Esophagus muscularis mucosa (tissue), 4 donors: ENCODE measurements around the gene PHLPP1. TPM values are rescaled to one million over a fixed set of nuclear protein-coding genes. Genes with fewer than 3 reads are reported as not detected.

Source experiments
- DNase-seq: peaks from one replicate; pipeline ENCODE4 v3.0.0-alpha.2; 2017; ENCODE audit errors: extremely low spot score
- H3K27ac ChIP-seq, 4 donors: fragments of 200-600 bp; sonication (generic); replicated peaks in 1 of 4; 1 replicate in 3 of 4; 2 replicates in 1 of 4; pipeline ENCODE4 v1.5.1; 2016 to 2019; ENCODE audit warnings: mild to moderate bottlenecking in 1 of 4
- H3K27me3 ChIP-seq, 4 donors: fragments of 200-600 bp; sonication (generic); one replicate each; pipeline versions ENCODE4 v1.5.1 to v1.6.0; 2016 to 2019
- H3K36me3 ChIP-seq, 4 donors: fragments of 200-600 bp; sonication (generic); one replicate each; pipeline ENCODE4 v1.5.1; 2016 to 2019
- H3K4me1 ChIP-seq, 4 donors: fragments of 200-600 bp; sonication (generic); one replicate each; pipeline ENCODE4 v1.5.1; 2016 to 2019
- H3K4me3 ChIP-seq, 4 donors: fragments of 200-600 bp; sonication (generic); 1 replicate in 2 of 4; 2 replicates in 2 of 4; pipeline ENCODE4 v1.5.1; 2016 to 2019; ENCODE audit warnings: mild to moderate bottlenecking in 4 of 4, moderate library complexity in 1 of 4
- H3K9me3 ChIP-seq, 4 donors: fragments of 200-600 bp; sonication (generic); 1 replicate in 3 of 4; 2 replicates in 1 of 4; pipeline ENCODE4 v1.5.1; 2016 to 2019
- CTCF ChIP-seq, 3 experiments: fragments of 200-600 bp in 2 of 3; fragments of 450-650 bp in 1 of 3; sonication (generic) in 2 of 3; IDR thresholded peaks; one replicate each; pipeline ENCODE4 v1.5.1; 2017 to 2019; ENCODE audit warnings: antibody characterized with exemption in 3 of 3, mild to moderate bottlenecking in 2 of 3, moderate library complexity in 1 of 3
- EP300 ChIP-seq: sonication (generic); formaldehyde crosslinking; IDR thresholded peaks from one replicate; pipeline ENCODE4 v1.6.1; 2017; ENCODE audit warnings: antibody characterized with exemption
- POLR2A ChIP-seq: fragments of 450-650 bp; IDR thresholded peaks from one replicate; pipeline ENCODE4 v1.6.1; 2017; ENCODE audit warnings: antibody characterized with exemption, moderate library complexity, mild to moderate bottlenecking, low read depth
- POLR2AphosphoS5 ChIP-seq, 2 donors: sonication (generic); formaldehyde crosslinking; IDR thresholded peaks; one replicate each; pipeline ENCODE4 v1.6.1; 2017; ENCODE audit warnings: antibody characterized with exemption in 2 of 2
- WGBS: methylation state at CpG from one replicate; pipeline ENCODE4 v1.1.5; 2018; 5-methylcytosine and 5-hydroxymethylcytosine counted together
- intact Hi-C: fragments of 100-400 bp; cut with DNase I; formaldehyde crosslinking; loops from one replicate; pipeline ENCODE4 v1.15.1; 2023
- total RNA-seq, 4 donors: library from RNA; depleted of rRNA; stranded (reverse); fragments of >200 nt; gene quantifications; one replicate each; pipeline versions ENCODE4 v1.1.0 to v1.2.1, GENCODE V29; 2016

Gene PHLPP1
- total RNA-seq, 4 donors from 2014 or later, result 11.6 to 23.0 (median 17.3) TPM

- Histone ChIP-seq H3K36me3 (no peaks in the 10 kb centered on the region), H3K4me1 (peaks cover 3 to 65% (median 58%) of the 10 kb centered on the region in 4 donors), H3K9me3 (no peaks in the 10 kb centered on the region), H3K27me3 (no peaks in the 10 kb centered on the region), H3K4me3 (no peak overlapping the region), H3K27ac (peak overlapping the region in 1 of 4 donors; percentile 29)
- WGBS, result 78% methylated on average over 1 of the region's 1 CpG
- no peak for DNase-seq
- TF ChIP-seq POLR2A (no peak), CTCF (IDR thresholded peaks at IDR 0.05) (no peak), POLR2AphosphoS5 (IDR thresholded peaks at IDR 0.05) (no peak), EP300 (no peak)
- intact Hi-C loops, result no loop called here
These were observed 76.7 kb downstream of the PHLPP1 start for GRCh38 chr18:62792016-62792415.

DNA sequence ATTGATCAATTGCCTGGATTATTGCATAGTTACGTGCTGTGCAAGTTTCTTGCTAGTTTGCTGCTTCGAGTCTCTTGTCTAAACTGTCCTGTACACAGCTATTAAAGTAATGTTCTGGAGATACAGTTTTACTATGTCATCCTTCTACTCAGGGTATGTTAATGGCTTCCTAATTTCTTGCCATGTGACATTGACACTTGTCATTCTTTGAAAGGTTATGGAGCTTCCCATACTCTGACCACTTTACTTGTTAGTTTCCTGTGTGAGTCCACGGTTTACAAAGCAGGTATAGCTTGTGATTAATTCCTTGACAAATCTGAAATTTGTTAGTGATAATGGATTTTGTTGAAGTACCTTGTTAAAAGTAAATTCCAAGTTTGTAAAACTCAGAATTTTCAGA is 80.5 kb downstream of the PHLPP1 start:
- intact Hi-C loops, result no loop called here
- Histone ChIP-seq H3K27me3 (no peaks in the 10 kb centered on the region), H3K4me3 (no peak overlapping the region), H3K4me1 (peaks cover 0 to 63% (median 51%) of the 10 kb centered on the region in 4 donors), H3K36me3 (no peaks in the 10 kb centered on the region), H3K9me3 (no peaks in the 10 kb centered on the region), H3K27ac (no peak overlapping the region)
- no peak for DNase-seq
- TF ChIP-seq POLR2AphosphoS5 (IDR thresholded peaks at IDR 0.05), result no peak
- no peak for TF ChIP-seq EP300
- TF ChIP-seq CTCF (IDR thresholded peaks at IDR 0.05), result no peak
- TF ChIP-seq POLR2A, result no peak
- WGBS, result 92% methylated on average over 3 of the region's 3 CpGs

GRCh38 chr18:62796216-62796621 is 80.9 kb downstream of the PHLPP1 start:
- H3K27me3 ChIP-seq, result no peaks in the 10 kb centered on the region
- no peak overlapping the region for H3K4me3 ChIP-seq
- DNase-seq, result no peak
- no peaks in the 10 kb centered on the region for H3K36me3 ChIP-seq
- no peak for TF ChIP-seq POLR2A
- TF ChIP-seq EP300, result no peak
- no peak for TF ChIP-seq CTCF (IDR thresholded peaks at IDR 0.05)
- TF ChIP-seq POLR2AphosphoS5 (IDR thresholded peaks at IDR 0.05), result no peak
- no peaks in the 10 kb centered on the region for H3K9me3 ChIP-seq
- peaks cover 0 to 59% (median 51%) of the 10 kb centered on the region in 4 donors for H3K4me1 ChIP-seq
- H3K27ac ChIP-seq, result no peak overlapping the region
- 52% methylated on average over 1 of the region's 1 CpG for WGBS
- intact Hi-C loops, result no loop called here

DNA sequence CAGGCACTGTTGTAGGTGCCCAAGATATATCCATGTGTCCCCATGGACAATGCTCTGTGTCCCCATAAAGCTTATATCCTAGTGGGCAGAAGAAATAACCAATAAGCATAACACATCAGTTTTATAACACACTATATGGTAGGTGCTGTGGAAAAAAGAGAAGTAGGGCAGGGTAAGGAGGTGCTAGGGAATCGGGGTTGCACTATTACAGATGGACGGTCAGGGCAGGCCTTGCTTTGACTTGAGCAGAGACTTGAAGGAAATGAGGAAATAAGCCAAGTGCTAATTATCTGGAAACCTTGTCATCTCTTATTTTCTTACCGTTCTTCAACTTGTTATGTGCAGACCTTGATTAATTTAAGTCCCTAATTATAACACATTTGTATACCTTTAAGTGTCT is 82.0 kb downstream of the PHLPP1 start:
- H3K36me3 ChIP-seq, result no peaks in the 10 kb centered on the region
- WGBS, result 73% methylated on average over 3 of the region's 3 CpGs
- no peaks in the 10 kb centered on the region for H3K27me3 ChIP-seq
- no peak overlapping the region for H3K4me3 ChIP-seq
- no peaks in the 10 kb centered on the region for H3K9me3 ChIP-seq
- H3K27ac ChIP-seq, result no peak overlapping the region
- H3K4me1 ChIP-seq, result peaks cover 0 to 53% (median 43%) of the 10 kb centered on the region in 4 donors
- intact Hi-C loops, result no loop called here
- no peak for DNase-seq
- TF ChIP-seq POLR2AphosphoS5 (IDR thresholded peaks at IDR 0.05), result no peak
- no peak for TF ChIP-seq EP300
- no peak for TF ChIP-seq CTCF (IDR thresholded peaks at IDR 0.05)
- TF ChIP-seq POLR2A, result no peak

DNA sequence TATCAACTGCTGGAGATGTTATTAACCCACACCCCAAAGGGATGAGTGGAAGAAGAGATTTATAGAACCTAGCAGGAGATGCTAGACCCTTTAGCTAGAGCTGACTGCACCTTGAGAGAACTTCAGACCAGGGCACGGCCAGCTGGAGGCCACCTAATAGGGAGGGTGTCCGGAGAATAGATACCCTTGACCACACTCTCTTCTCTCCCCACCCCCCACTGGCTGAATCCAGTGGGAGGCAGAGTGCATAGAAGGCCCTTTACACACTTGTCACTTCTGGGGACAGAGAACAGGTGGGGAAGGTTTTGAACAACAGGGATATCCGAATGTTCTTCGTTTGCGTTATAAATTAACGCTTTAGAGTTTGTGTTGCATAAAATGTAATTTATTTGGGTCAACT is 84.6 kb downstream of the PHLPP1 start:
- no peaks in the 10 kb centered on the region for H3K36me3 ChIP-seq
- no peaks in the 10 kb centered on the region for H3K27me3 ChIP-seq
- H3K27ac ChIP-seq, result no peak overlapping the region
- 87% methylated on average over 6 of the region's 6 CpGs for WGBS
- H3K9me3 ChIP-seq, result no peaks in the 10 kb centered on the region
- H3K4me1 ChIP-seq, result peaks cover 0 to 50% (median 39%) of the 10 kb centered on the region in 4 donors
- TF ChIP-seq EP300 (no peak), CTCF (IDR thresholded peaks at IDR 0.05) (no peak), POLR2A (no peak), POLR2AphosphoS5 (IDR thresholded peaks at IDR 0.05) (no peak)
- DNase-seq, result no peak
- H3K4me3 ChIP-seq, result no peak overlapping the region
- intact Hi-C loops, result no loop called here
